HG02763 (cell line): ENCODE data around the gene CCDC192.

Experiments
- ATAC-seq: cut with Tn5 transposase; IDR thresholded peaks from one replicate; pipeline ENCODE4 v1.9.1; 2021; ENCODE audit warnings: mild to moderate bottlenecking, moderate library complexity; ENCODE audit not compliant: unreplicated experiment

CCDC192 gene

GRCh38 chr5:127872494-127872893 lies 169.3 kb downstream of the CCDC192 start:
- ATAC-seq: no peak

- ATAC-seq: peak; percentile 86
Measured at GRCh38 chr5:127875235-127876021, 172.2 kb downstream of the CCDC192 start.

GRCh38 chr5:127876384-127876783 lies 173.2 kb downstream of the CCDC192 start:
- ATAC-seq: no peak

- ATAC-seq: no peak
Measured at GRCh38 chr5:127878174-127878750, 175.1 kb downstream of the CCDC192 start.

- ATAC-seq: no peak
Measured at GRCh38 chr5:127884416-127884815, 181.2 kb downstream of the CCDC192 start.

- no peak for ATAC-seq
Measured at GRCh38 chr5:127885176-127885575, 182.0 kb downstream of the CCDC192 start.

GRCh38 chr5:127886081-127886480 lies 182.9 kb downstream of the CCDC192 start:
- no peak for ATAC-seq

GRCh38 chr5:127887282-127887681 lies 184.1 kb downstream of the CCDC192 start:
- ATAC-seq: no peak

GRCh38 chr5:127891942-127892341 lies 188.8 kb downstream of the CCDC192 start:
- ATAC-seq: no peak

- ATAC-seq: no peak
Measured at GRCh38 chr5:127892467-127893207, 189.4 kb downstream of the CCDC192 start.

- ATAC-seq: no peak
Measured at GRCh38 chr5:127893232-127893631, 190.0 kb downstream of the CCDC192 start.

- no peak for ATAC-seq
Measured at GRCh38 chr5:127894461-127894860, 191.3 kb downstream of the CCDC192 start.

- ATAC-seq: no peak
Measured at GRCh38 chr5:127898551-127899213, 195.5 kb downstream of the CCDC192 start.

GRCh38 chr5:127899214-127899610 lies 196.0 kb downstream of the CCDC192 start:
- no peak for ATAC-seq

GRCh38 chr5:127906562-127907204 lies 203.5 kb downstream of the CCDC192 start:
- peak; percentile 49 for ATAC-seq

GRCh38 chr5:127907907-127908306 lies 204.7 kb downstream of the CCDC192 start:
- no peak for ATAC-seq

GRCh38 chr5:127909066-127909465 lies 205.9 kb downstream of the CCDC192 start:
- ATAC-seq: peak; percentile 81

- no peak for ATAC-seq
Measured at GRCh38 chr5:127909821-127910220, 206.6 kb downstream of the CCDC192 start.

- ATAC-seq: no peak
Measured at GRCh38 chr5:127910307-127910956, 207.2 kb downstream of the CCDC192 start.

GRCh38 chr5:127911619-127912018 lies 208.4 kb downstream of the CCDC192 start:
- ATAC-seq: no peak
